HL-60 (cell line): ENCODE measurements around the gene DPP6.

Experiments used
- DNase-seq, 2 experiments: peaks; one replicate each; pipeline ENCODE4 v3.0.0-alpha.2; 2010 to 2020; ENCODE audit warnings: low read depth in 1 of 2, low spot score in 1 of 2
- H3K27ac ChIP-seq: fragments of 250-450 bp; sonication (Bioruptor Pico); replicated peaks from 2 replicates; pipeline ENCODE4 v1.5.1; 2020; ENCODE audit warnings: mild to moderate bottlenecking, moderate library complexity
- H3K27me3 ChIP-seq: fragments of 250-450 bp; sonication (Bioruptor Pico); 2 replicates; pipeline ENCODE4 v1.5.1; 2021; ENCODE audit warnings: mild to moderate bottlenecking, moderate library complexity; ENCODE audit not compliant: insufficient read depth, poor library complexity, severe bottlenecking
- H3K4me3 ChIP-seq: replicated peaks from 2 replicates; pipeline ENCODE4 v1.5.1; 2011; ENCODE audit warnings: mild to moderate bottlenecking, control low read depth, low read length; ENCODE audit not compliant: insufficient read depth
- CTCF ChIP-seq: IDR thresholded peaks from one replicate; pipeline ENCODE4 v1.5.1; 2011; ENCODE audit warnings: low read length, control low read depth, inconsistent platforms; ENCODE audit not compliant: insufficient read depth
- GABPA ChIP-seq: IDR thresholded peaks from 2 replicates; pipeline ENCODE4 v1.6.1; 2012; ENCODE audit warnings: low read depth
- POLR2AphosphoS5 ChIP-seq: IDR thresholded peaks from 2 replicates; pipeline ENCODE4 v1.6.1; 2012; ENCODE audit warnings: low read depth
- REST ChIP-seq: IDR thresholded peaks from 2 replicates; pipeline ENCODE4 v1.6.1; 2012; ENCODE audit warnings: low read depth; ENCODE audit not compliant: insufficient replicate concordance
- SPI1 ChIP-seq: IDR thresholded peaks from 2 replicates; pipeline ENCODE4 v1.6.1; 2012; ENCODE audit warnings: low read depth, mild to moderate bottlenecking, borderline replicate concordance

Gene DPP6

DNA sequence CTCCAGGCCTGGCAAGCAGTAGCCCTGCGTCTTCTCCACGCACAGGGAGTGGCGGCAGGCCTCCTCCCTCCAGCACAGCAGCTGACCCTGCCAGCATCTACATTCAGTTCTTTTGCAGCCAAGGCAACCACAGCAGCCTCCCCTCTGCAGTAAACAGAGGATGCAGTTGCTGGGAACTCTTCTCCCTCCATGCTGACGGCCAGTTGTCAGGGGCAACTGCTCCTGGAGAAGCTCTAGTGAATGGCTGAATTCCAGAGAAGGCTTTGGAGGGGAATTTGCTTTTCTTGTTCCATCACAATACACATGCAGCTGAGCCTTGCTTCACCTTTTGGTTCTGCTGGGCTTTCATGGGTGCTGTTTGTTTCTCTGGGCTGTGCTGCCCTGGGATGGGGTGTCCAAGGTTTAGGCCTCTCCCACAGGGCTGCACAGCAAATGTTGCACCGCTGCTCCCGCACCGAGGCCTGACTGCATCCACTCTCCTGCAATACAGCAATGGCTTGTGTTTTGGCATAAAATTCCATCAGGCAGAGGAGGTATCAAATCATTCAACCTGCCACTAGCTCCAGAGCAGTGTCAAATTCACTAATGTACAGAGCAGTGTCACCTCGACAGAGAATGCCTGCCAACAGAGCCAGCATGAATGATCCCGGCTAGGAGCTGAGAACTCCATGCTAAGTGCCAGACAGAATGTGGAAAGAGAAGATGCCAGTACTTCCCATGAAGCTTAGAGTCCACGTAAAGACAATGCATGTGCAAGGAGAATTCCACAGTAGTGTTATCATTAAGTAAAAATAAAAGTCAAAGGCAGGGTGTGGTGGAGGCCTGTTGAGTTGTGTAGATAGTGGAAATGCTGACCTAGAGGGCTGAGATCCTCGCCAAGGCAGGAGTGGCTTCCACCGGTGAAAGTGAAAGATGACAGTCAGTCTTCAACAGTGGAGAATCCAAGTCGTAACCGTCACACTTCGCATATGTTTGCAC is 399.6 kb downstream of the DPP6 start:
- H3K27ac ChIP-seq = no peak overlapping the region
- no peak for DNase-seq
- TF ChIP-seq GABPA (no peak), SPI1 (no peak), REST (no peak), POLR2AphosphoS5 (no peak), CTCF (no peak)
- no peak overlapping the region for H3K4me3 ChIP-seq
- H3K27me3 ChIP-seq = no peaks in the 10 kb centered on the region

GRCh38 chr7:154463794-154464193 is 411.6 kb downstream of the DPP6 start:
- Histone ChIP-seq H3K27ac (no peak overlapping the region), H3K4me3 (no peak overlapping the region), H3K27me3 (no peaks in the 10 kb centered on the region)
- no peak for TF ChIP-seq GABPA
- no peak for TF ChIP-seq CTCF
- DNase-seq = no peak

DNA sequence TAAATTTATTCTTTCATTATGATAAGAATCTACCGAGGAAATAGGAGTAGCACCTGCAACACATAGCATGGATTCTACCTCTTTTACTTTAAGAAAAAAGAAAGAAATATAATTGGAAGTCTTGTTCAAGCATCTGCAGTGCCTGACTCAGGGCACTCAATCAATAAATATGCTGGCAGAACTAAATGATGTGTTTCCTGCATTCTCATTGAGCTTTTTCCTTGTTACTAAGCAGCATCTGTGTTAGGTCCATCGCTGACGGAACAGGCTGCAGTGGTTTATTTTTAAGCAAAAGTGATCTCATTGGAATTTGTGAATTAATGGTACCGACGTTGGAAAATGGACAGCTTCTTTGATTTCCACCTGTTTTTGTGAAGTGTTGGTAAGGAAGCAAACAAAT is 417.5 kb downstream of the DPP6 start:
- H3K4me3 ChIP-seq = no peak overlapping the region
- no peak overlapping the region for H3K27ac ChIP-seq
- no peak for DNase-seq
- TF ChIP-seq REST (no peak), GABPA (no peak), SPI1 (no peak), POLR2AphosphoS5 (no peak), CTCF (no peak)
- no peaks in the 10 kb centered on the region for H3K27me3 ChIP-seq
